Mucosa of rectum (tissue), 2 donors: ENCODE data around the gene FSCN2.
A peak's percentile ranks its signal among the peaks of the same experiment; 100 is the strongest.

Experiments used
- H3K27ac ChIP-seq, 2 donors: one replicate each; pipeline ENCODE4 v1.7.0; 2013; ENCODE audit warnings: inconsistent platforms in 2 of 2, low read depth in 2 of 2, low read length in 2 of 2
- H3K27me3 ChIP-seq, 2 donors: one replicate each; pipeline ENCODE4 v1.7.0; 2013; ENCODE audit warnings: low read length in 2 of 2; ENCODE audit not compliant: control insufficient read depth in 2 of 2, insufficient read depth in 2 of 2
- H3K36me3 ChIP-seq, 2 donors: one replicate each; pipeline ENCODE4 v1.7.0; 2013; ENCODE audit warnings: low read length in 2 of 2; ENCODE audit not compliant: control insufficient read depth in 2 of 2, insufficient read depth in 2 of 2
- H3K4me1 ChIP-seq, 2 donors: one replicate each; pipeline ENCODE4 v1.7.0; 2013; ENCODE audit warnings: low read length in 2 of 2, mild to moderate bottlenecking in 1 of 2; ENCODE audit not compliant: control insufficient read depth in 2 of 2, insufficient read depth in 2 of 2
- H3K4me3 ChIP-seq, 2 donors: one replicate each; pipeline ENCODE4 v1.7.0; 2013; ENCODE audit warnings: low read length in 2 of 2
- H3K9ac ChIP-seq, 2 donors: one replicate each; pipeline ENCODE4 v1.7.0; 2013; ENCODE audit warnings: low read length in 2 of 2, low read depth in 1 of 2, mild to moderate bottlenecking in 1 of 2
- H3K9me3 ChIP-seq, 2 donors: one replicate each; pipeline ENCODE4 v1.7.0; 2013; ENCODE audit warnings: low read length in 2 of 2; ENCODE audit not compliant: control insufficient read depth in 2 of 2
- donor health status: healthy.
- donor health status: Normal muscosa, but diverticular disease.

FSCN2 gene

GRCh38 chr17:81518785-81519283, 9.3 kb upstream of the FSCN2 start:
- no peaks in the 10 kb centered on the region for H3K27me3 ChIP-seq

GRCh38 chr17:81519284-81520020, 8.7 kb upstream of the FSCN2 start:
- Histone ChIP-seq H3K4me3 (peak overlapping the region; percentile 58 to 69), H3K9ac (peak overlapping the region; percentile 63 to 81), H3K4me1 (peaks cover 37% of the 10 kb centered on the region in 2 donors), H3K9me3 (no peaks in the 10 kb centered on the region), H3K36me3 (no peaks in the 10 kb centered on the region), H3K27ac (peak overlapping the region; percentile 84 to 87), H3K27me3 (peaks cover 0 to under 1% of the 10 kb centered on the region in 2 donors)

More at GRCh38 chr17:81518785-81519283, 9.3 kb upstream of the FSCN2 start:
- Histone ChIP-seq H3K36me3 (no peaks in the 10 kb centered on the region), H3K9me3 (no peaks in the 10 kb centered on the region), H3K27ac (peak overlapping the region; percentile 84 to 87), H3K9ac (peak overlapping the region; percentile 63 to 81), H3K4me3 (peak overlapping the region; percentile 58 to 69), H3K4me1 (peaks cover 37 to 42% of the 10 kb centered on the region in 2 donors)

GRCh38 chr17:81520021-81520901, 7.9 kb upstream of the FSCN2 start:
- H3K9ac ChIP-seq, result peak overlapping the region; percentile 58 to 81
- H3K4me3 ChIP-seq, result peak overlapping the region; percentile 58 to 69
- peaks cover 0 to 4% of the 10 kb centered on the region in 2 donors for H3K27me3 ChIP-seq
- H3K9me3 ChIP-seq, result no peaks in the 10 kb centered on the region
- H3K36me3 ChIP-seq, result no peaks in the 10 kb centered on the region
- H3K4me1 ChIP-seq, result peaks cover 37% of the 10 kb centered on the region in 2 donors
- H3K27ac ChIP-seq, result peak overlapping the region; percentile 84 to 87

- no peaks in the 10 kb centered on the region for H3K9me3 ChIP-seq
- no peak overlapping the region for H3K27ac ChIP-seq
- H3K36me3 ChIP-seq, result no peaks in the 10 kb centered on the region
- no peak overlapping the region for H3K4me3 ChIP-seq
- H3K9ac ChIP-seq, result no peak overlapping the region
- peaks cover 19 to 22% of the 10 kb centered on the region in 2 donors for H3K4me1 ChIP-seq
- peaks cover 20 to 21% of the 10 kb centered on the region in 2 donors for H3K27me3 ChIP-seq
These were observed 5.4 kb upstream of the FSCN2 start for GRCh38 chr17:81522491-81523401.

- H3K4me1 ChIP-seq, result peaks cover 13 to 18% of the 10 kb centered on the region in 2 donors
- H3K4me3 ChIP-seq, result no peak overlapping the region
- no peak overlapping the region for H3K27ac ChIP-seq
- H3K36me3 ChIP-seq, result no peaks in the 10 kb centered on the region
- no peaks in the 10 kb centered on the region for H3K9me3 ChIP-seq
- no peak overlapping the region for H3K9ac ChIP-seq
- H3K27me3 ChIP-seq, result peaks cover 24 to 27% of the 10 kb centered on the region in 2 donors
These were observed 4.7 kb upstream of the FSCN2 start for GRCh38 chr17:81523402-81524038.

GRCh38 chr17:81524039-81524864, 3.9 kb upstream of the FSCN2 start:
- no peak overlapping the region for H3K9ac ChIP-seq

GRCh38 chr17:81524865-81525159, 3.4 kb upstream of the FSCN2 start:
- H3K9ac ChIP-seq, result no peak overlapping the region
- H3K4me1 ChIP-seq, result peaks cover 6 to 8% of the 10 kb centered on the region in 2 donors
- peaks cover 31 to 38% of the 10 kb centered on the region in 2 donors for H3K27me3 ChIP-seq
- H3K27ac ChIP-seq, result no peak overlapping the region
- no peaks in the 10 kb centered on the region for H3K9me3 ChIP-seq
- no peak overlapping the region for H3K4me3 ChIP-seq
- no peaks in the 10 kb centered on the region for H3K36me3 ChIP-seq

More at GRCh38 chr17:81524039-81524864, 3.9 kb upstream of the FSCN2 start:
- H3K4me1 ChIP-seq, result peaks cover 10 to 14% of the 10 kb centered on the region in 2 donors
- no peaks in the 10 kb centered on the region for H3K36me3 ChIP-seq
- H3K27me3 ChIP-seq, result peaks cover 29 to 34% of the 10 kb centered on the region in 2 donors
- no peaks in the 10 kb centered on the region for H3K9me3 ChIP-seq
- H3K27ac ChIP-seq, result no peak overlapping the region
- H3K4me3 ChIP-seq, result no peak overlapping the region

- Histone ChIP-seq H3K27me3 (peaks cover 31 to 41% of the 10 kb centered on the region in 2 donors), H3K9ac (no peak overlapping the region), H3K4me1 (peaks cover 2 to 8% of the 10 kb centered on the region in 2 donors), H3K9me3 (no peaks in the 10 kb centered on the region), H3K36me3 (no peaks in the 10 kb centered on the region), H3K27ac (no peak overlapping the region), H3K4me3 (no peak overlapping the region)
These were observed 1.3 kb upstream of the FSCN2 start for GRCh38 chr17:81526662-81527571.
